Measurements from ENCODE around the gene LGR5. TPM values are rescaled to one million over a fixed set of nuclear protein-coding genes. Genes with fewer than 3 reads are reported as not detected.
"Not testable (repeated sequence)": the region's sequence is repeated elsewhere in the genome, so short reads cannot be mapped to it uniquely, and the experiment has no call there.

Gene LGR5
- polyA plus RNA-seq, 10 donors = 4.2 to 17.8 (median 12.6) TPM

DNA sequence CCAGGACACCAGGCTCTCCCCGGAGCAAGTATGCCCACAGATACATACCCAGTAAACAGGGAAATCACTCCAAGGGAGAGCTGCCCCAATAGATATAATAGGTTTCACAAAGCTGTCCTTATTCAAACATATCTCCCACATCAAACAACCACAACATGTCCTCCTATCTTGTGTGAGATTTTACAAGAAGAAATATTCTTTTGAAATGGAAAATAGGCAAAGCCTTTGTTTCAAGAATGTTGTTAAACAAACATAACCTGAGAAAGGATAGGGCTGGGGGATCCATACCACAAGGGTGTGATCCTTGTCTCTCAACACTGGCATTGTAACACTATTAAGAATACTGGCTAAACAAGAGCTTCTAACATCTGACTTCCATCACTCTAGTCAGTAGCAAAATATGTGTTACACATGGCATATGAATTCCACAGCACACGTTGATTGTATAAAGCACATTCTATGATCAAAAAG lies 32.9 kb downstream of the LGR5 start:
- DNase-seq = peak in 1 of 3 donors; percentile 25

- peak; percentile 18 to 52 (median 21) for DNase-seq
Measured at GRCh38 chr12:71474791-71475190, 35.2 kb downstream of the LGR5 start.

- DNase-seq = peak; percentile 40 to 65 (median 41)
Measured at GRCh38 chr12:71475280-71475679, 35.7 kb downstream of the LGR5 start.

GRCh38 chr12:71476513-71476912 lies 36.9 kb downstream of the LGR5 start:
- DNase-seq = peak in 1 of 3 donors; percentile 83

DNA sequence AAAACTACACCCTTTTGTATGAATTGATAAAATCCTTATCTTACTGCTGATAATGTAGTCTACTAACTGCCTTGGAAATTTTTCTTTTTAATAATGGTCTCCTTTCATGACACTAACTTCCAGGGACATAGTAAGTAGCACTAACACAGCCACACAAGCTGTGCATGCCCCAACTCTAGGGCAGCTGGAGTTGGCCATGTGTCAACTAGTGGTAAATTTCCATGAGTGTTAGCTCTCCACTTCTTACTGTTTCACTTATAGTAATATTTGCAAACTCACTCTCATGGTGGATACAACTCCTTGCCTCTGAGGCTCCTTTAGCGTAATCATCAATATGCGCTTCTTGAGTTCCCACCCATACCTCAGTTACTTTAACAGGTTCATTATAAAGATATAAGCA lies 38.0 kb downstream of the LGR5 start:
- no peak for DNase-seq

- DNase-seq = peak in 1 of 3 donors; percentile 8
Measured at GRCh38 chr12:71478270-71478669, 38.7 kb downstream of the LGR5 start.

DNA sequence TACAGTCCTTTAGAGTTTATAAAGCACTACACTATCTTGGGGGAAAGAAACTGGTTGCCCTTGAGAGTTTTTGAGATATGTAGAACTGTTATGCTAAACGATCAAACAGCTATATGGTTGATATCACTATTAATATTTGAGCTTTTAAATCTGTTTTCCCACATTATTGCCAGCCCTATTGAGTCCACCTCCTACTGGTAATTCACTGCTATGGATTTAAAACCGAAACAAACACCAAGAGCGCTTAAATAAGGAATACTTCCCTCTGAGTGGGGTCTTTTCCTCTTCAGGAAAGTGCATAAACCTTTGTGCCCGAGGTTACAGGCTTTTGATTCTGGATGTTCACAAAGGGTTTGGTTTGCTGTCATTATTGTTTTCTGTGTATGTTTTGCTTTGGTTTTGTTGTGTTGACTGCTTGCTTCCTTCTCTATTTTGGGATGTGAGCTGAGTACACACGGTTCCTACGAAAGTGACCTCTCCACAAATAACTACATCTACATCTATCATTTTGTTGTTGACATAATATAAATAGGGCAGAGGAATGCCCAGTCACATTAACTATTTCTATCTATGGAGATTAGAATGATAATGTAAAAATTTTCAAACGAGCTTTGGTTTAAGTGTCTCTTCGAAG lies 44.8 kb downstream of the LGR5 start:
- no peak for DNase-seq

- not testable (repeated sequence) for DNase-seq
Measured at GRCh38 chr12:71490844-71491243, 51.2 kb downstream of the LGR5 start.

DNA sequence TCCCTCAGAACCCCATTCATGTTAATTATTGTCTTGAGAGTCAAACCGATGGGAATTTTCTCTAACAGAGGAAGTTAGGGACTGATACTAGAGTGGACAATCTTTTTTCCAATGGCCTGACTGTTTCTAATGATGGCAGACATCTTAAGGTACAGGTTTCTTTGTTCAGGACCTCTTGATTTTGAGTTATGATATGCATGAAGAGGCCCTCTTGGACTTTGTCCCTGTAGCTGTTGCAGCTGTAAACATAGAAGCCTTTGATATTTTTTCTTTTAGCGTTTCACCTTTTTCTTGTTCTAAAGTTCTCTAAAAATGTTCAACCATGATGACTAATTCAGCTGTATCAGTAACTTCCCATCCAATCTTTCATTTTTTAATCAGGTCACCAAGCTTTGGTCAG lies 53.0 kb downstream of the LGR5 start:
- DNase-seq = no peak

- DNase-seq = no peak
Measured at GRCh38 chr12:71499834-71500233, 60.2 kb downstream of the LGR5 start.

GRCh38 chr12:71503579-71504391 lies 64.2 kb downstream of the LGR5 start:
- peak in 1 of 3 donors; percentile 19 for DNase-seq

GRCh38 chr12:71504476-71504875 lies 64.9 kb downstream of the LGR5 start:
- peak; percentile 24 to 77 (median 40) for DNase-seq

DNA sequence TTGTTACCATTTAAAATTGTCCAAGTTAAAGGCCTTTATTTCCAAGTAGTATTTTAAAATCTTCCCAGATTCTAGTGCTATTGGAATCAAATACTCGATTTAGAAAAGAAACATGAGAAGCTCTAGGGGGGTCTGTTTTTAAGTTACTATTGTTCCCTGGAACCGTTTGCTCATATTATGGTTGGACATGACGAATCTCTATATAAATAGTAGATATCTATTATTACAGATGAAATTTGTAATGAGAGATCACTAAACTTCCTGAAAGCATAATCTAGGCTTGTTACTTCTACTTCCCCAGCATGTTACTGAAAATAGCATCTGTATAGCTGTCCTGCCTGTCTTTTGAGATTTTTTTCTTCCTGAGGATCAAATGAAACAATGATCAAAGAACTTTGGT lies 70.1 kb downstream of the LGR5 start:
- no peak for DNase-seq

DNA sequence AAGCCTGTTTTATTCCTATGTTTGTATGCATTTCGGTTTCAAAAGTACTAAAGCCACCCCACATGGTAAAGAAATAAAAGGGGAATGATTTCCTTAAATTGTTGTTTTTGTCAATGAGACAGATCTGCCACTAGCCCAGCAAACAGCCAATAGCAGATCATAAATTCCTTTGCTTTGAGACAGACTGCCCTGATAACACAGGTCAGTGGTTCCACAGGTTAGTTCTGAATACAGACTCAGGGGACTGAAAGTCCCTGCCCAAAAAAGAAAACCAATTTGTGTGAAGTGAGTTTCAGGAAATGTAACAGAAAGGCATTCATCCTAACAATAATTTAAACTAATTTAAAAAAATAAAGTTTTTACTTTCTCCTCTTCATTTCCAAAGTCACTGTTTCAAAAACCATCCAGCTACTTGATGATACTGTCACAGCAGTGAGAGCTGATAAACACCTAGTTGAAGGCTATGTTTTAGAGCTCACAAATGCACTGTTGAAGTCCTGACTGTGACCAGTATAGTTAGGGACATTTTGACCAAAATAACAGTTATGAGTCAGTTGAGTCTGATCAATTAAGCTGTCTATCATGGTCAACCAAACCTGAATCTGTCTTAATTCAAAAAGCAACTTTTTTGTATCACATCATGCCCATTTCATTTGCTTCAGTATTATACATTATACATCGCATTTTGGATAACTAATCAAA lies 77.7 kb downstream of the LGR5 start:
- DNase-seq = no peak

- no peak for DNase-seq
Measured at GRCh38 chr12:71521125-71521524, 81.5 kb downstream of the LGR5 start.

- DNase-seq = no peak
Measured at GRCh38 chr12:71524626-71525025, 85.0 kb downstream of the LGR5 start.

GRCh38 chr12:71533703-71534102 lies 94.1 kb downstream of the LGR5 start:
- no peak for DNase-seq

GRCh38 chr12:71536279-71536938 lies 96.8 kb downstream of the LGR5 start:
- no peak for DNase-seq

GRCh38 chr12:71536939-71537622 lies 97.5 kb downstream of the LGR5 start:
- no peak for DNase-seq

DNA sequence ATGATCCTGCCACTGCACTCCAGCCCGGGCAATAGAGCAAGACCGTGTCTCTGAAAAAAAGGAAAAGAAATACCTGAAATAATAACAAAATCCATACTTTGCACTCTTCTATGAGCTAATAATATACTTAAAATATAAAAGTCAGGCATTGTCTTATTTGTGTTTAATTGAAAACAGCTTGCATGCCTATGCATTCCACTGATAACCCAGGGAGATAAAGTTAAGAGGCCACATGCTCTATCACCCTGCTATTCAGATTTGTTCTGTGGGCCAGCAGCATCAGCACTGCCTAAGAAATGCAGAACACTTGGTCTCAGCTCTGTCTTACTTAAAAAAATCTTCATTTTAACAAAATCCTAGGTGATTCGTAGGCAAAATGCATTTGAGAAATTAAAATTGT lies 99.2 kb downstream of the LGR5 start:
- no peak for DNase-seq

DNA sequence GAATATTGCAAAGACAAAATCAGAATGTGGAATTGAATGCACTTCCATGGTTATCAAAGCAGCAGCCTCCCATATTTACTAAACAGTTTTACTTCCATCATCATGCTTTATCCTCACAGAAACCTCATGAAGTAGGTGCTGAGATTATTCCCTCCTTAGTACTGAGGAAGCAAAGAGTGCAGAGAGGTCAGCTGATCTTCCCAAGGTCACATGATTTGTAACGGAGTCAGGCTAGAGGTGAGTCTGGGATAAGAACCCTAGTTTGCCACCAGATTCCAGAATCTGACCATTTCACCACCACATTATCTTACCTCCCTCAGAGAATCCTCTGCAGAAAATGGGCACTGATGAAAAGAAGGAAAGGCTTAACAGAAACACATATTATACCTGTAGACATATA lies 102.0 kb downstream of the LGR5 start:
- DNase-seq = no peak
